ENCODE data around the gene KNCN.

DNA sequence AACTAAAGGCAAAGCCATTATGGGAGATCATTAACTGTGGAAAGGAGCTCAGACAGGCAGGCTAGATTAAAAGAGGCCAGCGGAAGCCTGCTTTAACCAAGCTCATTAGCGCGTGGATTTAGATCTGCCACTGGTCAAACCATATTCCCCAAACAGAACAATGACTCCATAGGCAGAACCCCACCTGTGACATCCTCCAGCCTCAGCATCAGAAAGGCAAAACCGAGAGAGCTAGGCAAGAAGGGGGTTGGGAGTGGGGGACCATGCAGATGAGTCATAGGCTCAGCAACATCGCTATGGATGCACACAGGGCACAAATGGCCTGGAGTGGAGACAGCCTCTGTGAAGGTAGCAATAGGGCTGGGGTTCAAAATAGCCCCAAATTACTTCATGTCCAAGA lies 32.0 kb upstream of the KNCN start:
- TF ChIP-seq POLR2A (IDR thresholded peaks at IDR 0.05; ENCODE audit: low read depth, low read length) = no peak
- TF ChIP-seq POLR2AphosphoS5 (IDR thresholded peaks at IDR 0.05; ENCODE audit: low read depth, low read length) = no peak
- no peak for TF ChIP-seq TAF1 (IDR thresholded peaks at IDR 0.05; ENCODE audit: borderline replicate concordance, low read depth, low read length)

All from GM12892 (cell line).